Endometrium (tissue), 2 donors: Measurements from ENCODE around the gene SLC28A1.
"Not testable (repeated sequence)": the region's sequence is repeated elsewhere in the genome, so short reads cannot be mapped to it uniquely, and the experiment has no call there.

ENCODE experiments used
- FAIRE-seq: peaks from 2 replicates; lab custom pipeline; 2012; peaks lifted over from hg19 to GRCh38; lab: Jason Lieb, UNC
- donor health status: control.
- donor health status: control.

The SLC28A1 gene

GRCh38 chr15:84883916-84884781, at the start of gene SLC28A1:
Gene SLC28A1, plus strand, starts transcription at chr15:84884662. Its CDS starts 3,099 bp downstream, at chr15:84887761.
- FAIRE-seq: no peak

- no peak for FAIRE-seq
Measured at GRCh38 chr15:84834969-84835368, 49.5 kb upstream of the SLC28A1 start.

DNA sequence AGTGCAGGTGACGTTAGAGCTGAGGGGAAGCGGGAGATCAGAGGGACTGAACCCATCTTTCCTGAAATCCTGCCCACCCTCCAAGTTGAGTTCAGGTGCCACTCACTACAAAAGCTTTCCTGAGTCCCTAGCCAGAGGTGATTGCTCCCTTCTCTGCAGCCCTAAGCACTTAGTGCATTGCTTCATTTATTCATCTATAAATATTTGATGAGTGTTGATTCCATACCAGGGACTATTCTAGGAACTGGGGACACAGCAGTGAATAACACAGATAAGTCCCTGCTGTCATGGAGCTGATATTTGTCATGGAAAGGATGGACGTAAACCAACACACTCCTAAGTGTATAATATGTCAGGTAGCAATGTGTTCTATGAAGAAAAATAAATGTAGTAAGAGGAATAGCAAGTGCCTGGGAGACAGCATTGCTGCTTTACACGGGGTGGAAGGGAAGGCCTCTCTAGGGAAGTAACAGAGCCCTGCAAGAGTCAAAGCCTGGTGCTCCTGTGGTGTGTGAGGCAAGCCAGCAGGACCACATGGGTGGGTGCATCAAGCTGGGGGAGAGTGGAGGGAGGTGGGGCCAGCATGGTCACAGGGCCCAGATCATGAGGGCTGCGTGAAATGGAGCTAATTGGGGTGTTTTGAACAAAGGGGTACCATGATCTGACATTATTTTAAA, 48.7 kb upstream of the SLC28A1 start:
- FAIRE-seq: no peak

DNA sequence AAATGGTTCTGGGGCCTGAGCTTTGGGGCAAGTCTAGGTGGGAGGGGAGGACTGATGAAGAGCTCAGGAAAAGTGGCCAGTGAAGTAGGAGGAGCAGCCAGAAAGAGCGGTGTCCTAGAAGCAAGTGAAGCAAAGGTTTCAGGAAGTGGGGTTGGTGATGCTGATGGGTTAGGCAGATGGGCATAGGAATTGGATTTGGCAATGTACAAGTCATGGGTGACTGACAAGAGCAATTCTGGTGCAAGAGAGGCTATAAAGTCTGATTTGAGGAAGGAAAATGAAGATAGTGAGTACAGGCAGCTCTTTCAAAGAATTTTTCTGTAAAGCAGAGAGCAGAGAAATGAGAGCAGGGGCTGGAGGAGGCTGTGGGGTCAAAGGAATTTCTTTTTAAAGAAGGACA, 47.6 kb upstream of the SLC28A1 start:
- no peak for FAIRE-seq

DNA sequence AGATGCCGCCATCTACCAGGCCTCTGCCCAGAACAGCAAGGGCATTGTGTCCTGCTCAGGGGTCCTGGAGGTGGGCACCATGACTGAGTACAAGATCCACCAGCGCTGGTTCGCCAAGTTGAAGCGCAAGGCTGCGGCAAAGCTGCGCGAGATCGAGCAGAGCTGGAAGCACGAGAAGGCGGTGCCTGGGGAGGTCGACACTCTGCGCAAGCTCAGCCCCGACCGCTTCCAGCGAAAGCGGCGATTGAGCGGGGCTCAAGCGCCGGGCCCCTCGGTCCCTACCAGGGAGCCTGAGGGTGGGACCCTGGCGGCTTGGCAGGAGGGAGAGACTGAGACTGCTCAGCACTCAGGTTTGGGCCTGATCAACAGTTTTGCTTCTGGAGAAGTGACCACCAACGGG, 44.7 kb upstream of the SLC28A1 start:
- no peak for FAIRE-seq

GRCh38 chr15:84840255-84840654, 44.2 kb upstream of the SLC28A1 start:
- no peak for FAIRE-seq

- FAIRE-seq: no peak
Measured at GRCh38 chr15:84840741-84841429, 43.6 kb upstream of the SLC28A1 start.

GRCh38 chr15:84842781-84843180, 41.7 kb upstream of the SLC28A1 start:
- no peak for FAIRE-seq

- FAIRE-seq: no peak
Measured at GRCh38 chr15:84844964-84845363, 39.5 kb upstream of the SLC28A1 start.

DNA sequence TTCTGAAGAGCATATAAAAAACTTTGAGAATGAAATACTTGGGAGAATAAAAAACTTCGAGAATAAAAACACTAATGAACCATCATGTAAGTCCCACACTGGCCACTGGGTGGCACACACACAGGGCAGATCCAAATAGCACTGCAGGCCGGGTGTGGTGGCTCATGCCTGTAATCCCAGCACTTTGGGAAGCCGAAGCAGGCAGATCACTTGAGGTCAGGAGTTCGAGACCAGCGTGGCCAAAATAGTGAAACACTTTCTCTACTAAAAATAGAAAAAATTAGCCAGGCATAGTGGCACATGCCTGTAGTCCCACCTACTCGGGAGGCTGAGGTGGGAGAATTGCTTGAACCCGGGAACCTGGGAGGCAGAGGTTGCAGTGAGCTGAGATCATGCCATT, 38.8 kb upstream of the SLC28A1 start:
- not testable (repeated sequence) for FAIRE-seq

DNA sequence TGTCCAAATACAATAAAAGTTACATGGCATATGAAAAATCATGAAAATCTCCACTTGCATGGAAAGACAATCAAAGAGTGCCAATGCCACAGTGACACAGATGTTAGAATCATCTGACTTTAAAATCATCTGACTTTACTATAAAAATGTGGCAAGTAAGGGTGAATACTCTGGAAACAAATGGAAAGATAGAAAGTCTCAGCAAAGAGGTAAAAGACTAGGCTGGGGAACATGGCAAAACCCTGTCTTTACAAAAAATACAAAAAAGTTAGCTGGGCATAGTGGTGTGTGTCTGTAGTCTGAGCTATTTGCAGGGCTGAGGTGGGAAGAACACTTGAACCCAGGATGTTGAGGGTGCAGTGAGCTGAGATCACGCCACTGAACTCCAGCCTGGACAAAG, 38.2 kb upstream of the SLC28A1 start:
- no peak for FAIRE-seq

DNA sequence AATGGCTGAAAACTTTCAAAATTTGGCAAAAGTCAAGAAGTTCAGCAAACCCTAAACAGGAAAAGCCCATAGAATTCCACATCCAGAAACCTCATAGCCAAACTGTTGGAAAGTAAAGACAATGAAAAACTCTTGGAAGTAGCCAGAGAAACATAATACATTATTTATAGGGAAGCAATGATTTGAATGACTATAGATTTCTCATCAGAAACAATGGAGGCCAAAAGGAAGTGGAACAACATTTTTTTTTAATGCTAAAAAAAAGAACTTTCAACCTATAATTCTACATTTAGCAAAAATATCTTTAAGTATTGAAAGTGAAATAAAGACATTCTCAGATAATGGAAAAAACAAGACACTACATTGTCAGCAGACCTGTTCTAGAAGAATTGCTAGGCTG, 37.1 kb upstream of the SLC28A1 start:
- no peak for FAIRE-seq

DNA sequence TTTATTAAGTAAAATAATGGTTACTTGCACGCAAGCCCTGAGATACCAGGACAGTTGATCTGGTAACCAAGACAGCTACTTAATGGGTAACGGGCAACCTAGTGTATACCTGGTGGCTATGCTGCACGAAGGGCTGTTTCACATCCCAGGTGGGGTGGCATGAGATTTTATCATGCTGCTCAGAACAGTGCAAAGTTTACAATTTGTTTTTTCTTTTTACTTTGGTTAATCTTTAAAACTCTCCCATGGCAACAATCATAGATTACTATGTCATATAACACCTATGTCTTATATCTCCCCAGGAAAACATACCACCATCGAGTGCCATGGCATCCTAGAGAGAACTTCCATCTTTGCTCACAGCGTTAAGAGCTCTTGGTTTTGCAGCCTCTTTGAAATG, 32.2 kb upstream of the SLC28A1 start:
- no peak for FAIRE-seq

DNA sequence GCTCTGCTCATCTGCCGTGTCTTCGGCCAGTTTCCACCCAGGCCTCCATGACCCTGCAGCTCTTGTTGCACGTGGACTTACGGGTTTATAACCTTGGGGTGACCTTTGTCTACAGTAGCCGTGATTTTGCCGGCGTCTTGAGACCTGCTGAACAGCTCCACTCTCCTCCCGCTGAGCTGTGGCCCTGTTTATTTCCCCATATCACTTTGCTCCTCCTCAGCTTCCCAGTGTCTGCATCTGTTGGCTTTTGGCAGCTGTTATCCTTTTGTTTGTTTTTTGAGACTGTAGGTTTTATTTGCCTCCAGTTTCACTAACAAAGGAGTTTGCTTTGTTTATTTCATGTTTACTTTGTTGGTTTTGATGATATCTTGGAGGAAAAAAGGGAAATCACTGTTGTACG, 29.3 kb upstream of the SLC28A1 start:
- FAIRE-seq: no peak

DNA sequence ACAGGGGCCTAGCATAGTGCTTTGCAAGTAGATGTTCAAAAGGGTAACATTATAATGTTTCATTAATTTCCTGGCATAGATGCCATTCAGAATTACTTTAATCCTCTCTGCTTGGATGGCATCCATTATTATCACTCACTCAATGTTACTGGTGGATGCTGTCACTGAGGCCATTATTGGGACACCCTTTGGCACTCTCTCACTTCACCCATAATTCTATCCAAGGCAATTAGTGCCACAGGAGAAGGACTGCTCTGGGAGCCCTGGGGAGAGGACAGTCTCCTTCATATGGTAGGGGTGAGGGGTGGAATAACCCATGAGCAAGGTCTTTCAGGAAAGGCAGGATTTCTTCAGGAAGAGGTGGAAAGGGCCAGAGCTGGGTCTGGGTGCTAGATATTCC, 28.7 kb upstream of the SLC28A1 start:
- no peak for FAIRE-seq

DNA sequence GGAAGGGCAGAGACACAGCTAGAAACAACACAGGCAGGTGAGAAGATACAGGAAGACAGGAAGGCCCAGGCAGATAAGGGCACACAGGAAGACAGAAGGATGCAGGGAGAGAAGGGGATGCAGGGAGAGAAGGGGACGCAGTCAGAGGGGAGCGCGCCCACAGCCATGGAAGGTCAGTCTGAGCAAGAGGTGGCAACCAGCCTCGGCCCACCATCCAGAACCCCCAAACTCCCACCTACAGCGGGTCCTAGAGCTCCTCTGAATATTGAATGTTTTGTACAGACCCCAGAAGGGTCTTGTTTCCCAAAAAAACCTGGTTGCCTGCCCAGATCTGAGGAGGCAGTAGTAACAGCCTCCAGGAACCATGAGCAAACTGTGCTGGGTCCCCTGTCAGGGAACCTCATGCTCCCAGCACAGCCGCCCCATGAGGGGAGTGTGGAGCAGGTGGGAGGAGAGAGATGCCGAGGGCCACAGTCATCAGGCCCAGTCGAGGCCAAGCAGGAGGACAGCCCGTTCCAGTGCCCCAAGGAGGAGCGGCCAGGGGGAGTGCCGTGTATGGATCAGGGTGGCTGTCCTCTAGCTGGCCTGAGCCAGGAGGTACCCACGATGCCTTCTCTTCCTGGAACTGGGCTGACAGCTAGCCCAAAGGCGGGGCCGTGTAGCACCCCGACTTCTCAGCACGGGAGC, 27.6 kb upstream of the SLC28A1 start:
- no peak for FAIRE-seq

- no peak for FAIRE-seq
Measured at GRCh38 chr15:84857418-84858004, 27.0 kb upstream of the SLC28A1 start.

- no peak for FAIRE-seq
Measured at GRCh38 chr15:84858231-84858630, 26.2 kb upstream of the SLC28A1 start.

DNA sequence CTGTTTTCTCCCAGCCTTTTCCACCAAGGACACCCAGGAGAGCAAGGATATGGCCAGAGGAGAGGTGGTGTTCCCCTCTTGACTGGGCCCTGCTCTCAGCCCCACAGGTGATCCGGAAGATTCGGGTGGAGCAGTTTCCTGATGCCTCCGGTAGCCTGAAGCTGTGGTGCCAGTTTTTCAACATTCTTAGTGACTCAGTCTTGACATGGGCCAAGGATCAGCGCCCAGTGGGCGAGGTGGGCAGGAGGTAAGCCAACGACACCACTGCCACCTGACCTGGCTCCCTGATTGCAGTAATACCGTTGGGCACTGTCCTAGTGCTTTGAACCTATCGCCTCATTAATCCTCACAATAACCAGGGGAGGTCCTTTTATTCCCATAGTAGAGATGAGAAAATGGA, 25.3 kb upstream of the SLC28A1 start:
- no peak for FAIRE-seq

DNA sequence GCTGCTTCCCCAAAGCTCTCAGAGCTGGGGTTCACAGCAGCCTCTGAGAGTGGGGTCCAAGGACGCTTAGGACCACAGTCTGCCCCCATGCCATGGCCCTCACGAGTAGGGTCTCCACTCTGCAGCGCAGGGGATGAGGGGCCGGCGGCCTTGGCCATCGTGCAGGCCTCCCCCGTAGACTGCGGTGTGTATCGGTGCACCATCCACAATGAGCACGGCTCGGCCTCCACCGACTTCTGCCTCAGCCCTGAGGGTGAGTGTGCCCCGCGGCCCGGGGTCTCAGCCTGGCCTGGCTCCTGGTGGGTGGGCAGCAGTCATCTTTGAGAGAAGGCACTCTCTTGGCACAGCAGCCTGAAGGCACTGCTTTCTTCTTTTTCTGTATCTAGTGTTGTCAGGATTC, 24.8 kb upstream of the SLC28A1 start:
- no peak for FAIRE-seq

DNA sequence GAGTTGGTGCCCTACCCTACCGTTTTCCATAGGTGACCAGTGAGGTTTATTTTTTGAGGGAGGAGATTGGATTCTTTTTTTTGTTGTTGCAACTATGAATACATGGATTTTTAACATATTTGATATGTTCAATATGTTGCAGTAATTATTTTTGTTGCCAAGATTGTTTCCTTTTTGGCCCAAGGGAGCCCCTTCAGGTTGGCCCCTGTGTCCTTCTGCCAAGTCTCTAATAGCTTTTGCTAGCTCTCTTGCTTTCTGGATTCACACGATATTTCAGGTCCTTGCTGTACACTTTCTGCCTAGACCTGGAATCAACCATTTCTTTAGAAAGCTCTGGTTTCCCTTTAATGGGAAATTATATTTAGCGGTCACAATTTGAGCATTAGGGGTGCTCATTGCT, 22.7 kb upstream of the SLC28A1 start:
- FAIRE-seq: no peak
